H1 (cell line): Measurements from ENCODE around the gene ZBTB20. TPM values are rescaled to one million over a fixed set of nuclear protein-coding genes. Genes with fewer than 3 reads are reported as not detected.

ENCODE experiments used
- CTCF ChIA-PET: fragments of 300-600 bp; sonication (Branson Sonifier 250); formaldehyde crosslinking; loops from one replicate; lab custom pipeline; 2021; ENCODE audit not compliant: partially characterized antibody; lab: Charles Lee
- POLR2A ChIA-PET: fragments of 300-600 bp; sonication (Branson Sonifier 250); formaldehyde crosslinking; loops from one replicate; lab custom pipeline; 2021; ENCODE audit warnings: inconsistent platforms; ENCODE audit not compliant: partially characterized antibody; lab: Charles Lee
- DNase-seq, 2 experiments: peaks; one replicate each; pipeline versions ENCODE4 v3.0.0 to v3.0.0-alpha.2; 2010 to 2022; ENCODE audit warnings: low spot score in 2 of 2, low read depth in 1 of 2, mixed read lengths in 1 of 2
- FAIRE-seq: peaks from 2 replicates; lab custom pipeline; 2011; peaks lifted over from hg19 to GRCh38; lab: Jason Lieb, UNC
- H2AFZ ChIP-seq: 2 replicates; pipeline ENCODE4 v1.8.1; 2012; ENCODE audit warnings: low read length, inconsistent platforms
- H2AK5ac ChIP-seq: 2 replicates; pipeline ENCODE4 v1.6.1; 2013; ENCODE audit warnings: low read depth, low read length
- H2BK120ac ChIP-seq: replicated peaks from 2 replicates; pipeline ENCODE3; 2013; ENCODE audit warnings: low read depth, low read length, inconsistent platforms
- H2BK12ac ChIP-seq: 2 replicates; pipeline ENCODE4 v1.6.1; 2013; ENCODE audit warnings: low read depth, low read length
- H2BK15ac ChIP-seq: 2 replicates; pipeline ENCODE4 v1.6.1; 2013; ENCODE audit warnings: low read length
- H2BK20ac ChIP-seq: 2 replicates; pipeline ENCODE4 v1.6.1; 2013; ENCODE audit warnings: low read length
- H2BK5ac ChIP-seq: 2 replicates; pipeline ENCODE4 v1.6.1; 2013; ENCODE audit warnings: low read depth, low read length
- H3K14ac ChIP-seq: 2 replicates; pipeline ENCODE4 v1.6.1; 2013; ENCODE audit warnings: inconsistent platforms; ENCODE audit not compliant: insufficient read length
- H3K18ac ChIP-seq: 2 replicates; pipeline ENCODE4 v1.6.1; 2013; ENCODE audit warnings: low read length; ENCODE audit errors: extremely low read depth
- H3K23ac ChIP-seq: 2 replicates; pipeline ENCODE4 v1.6.1; 2013; ENCODE audit warnings: inconsistent platforms; ENCODE audit not compliant: insufficient read length
- H3K23me2 ChIP-seq: 2 replicates; pipeline ENCODE4 v1.6.1; 2013; ENCODE audit warnings: low read depth, low read length
- H3K27ac ChIP-seq: 2 replicates; pipeline ENCODE4 v1.6.1; 2011; ENCODE audit warnings: low read depth, low read length, inconsistent platforms
- H3K27me3 ChIP-seq, 4 experiments: replicated peaks in 1 of 4; 1 replicate in 1 of 4; 2 replicates in 3 of 4; pipeline versions ENCODE4 v1.6.1 to v1.8.1; 2011 to 2013; ENCODE audit warnings: low read length in 3 of 4, mild to moderate bottlenecking in 3 of 4, inconsistent platforms in 2 of 4, mixed read lengths in 2 of 4, moderate library complexity in 1 of 4; ENCODE audit not compliant: control insufficient read depth in 3 of 4, insufficient read depth in 3 of 4; ENCODE audit errors: extremely low read depth in 1 of 4
- H3K36me3 ChIP-seq, 4 experiments: 2 replicates each; pipeline versions ENCODE4 v1.6.1 to v1.8.1; 2011 to 2013; ENCODE audit warnings: mild to moderate bottlenecking in 4 of 4, low read length in 3 of 4, moderate library complexity in 2 of 4, control low read depth in 1 of 4, inconsistent platforms in 1 of 4; ENCODE audit not compliant: insufficient read depth in 4 of 4, control insufficient read depth in 2 of 4
- H3K4ac ChIP-seq: replicated peaks from 2 replicates; pipeline ENCODE3; 2013; ENCODE audit warnings: low read length, low read depth, mixed read lengths, inconsistent platforms; ENCODE audit not compliant: insufficient read length
- H3K4me1 ChIP-seq, 4 experiments: replicated peaks in 1 of 4; 1 replicate in 1 of 4; 2 replicates in 3 of 4; pipeline versions ENCODE4 v1.6.1 to v1.8.1; 2011 to 2013; ENCODE audit warnings: low read length in 3 of 4, inconsistent platforms in 2 of 4, mixed read lengths in 1 of 4; ENCODE audit not compliant: insufficient read depth in 4 of 4, control insufficient read depth in 3 of 4
- H3K4me2 ChIP-seq, 2 experiments: 2 replicates each; pipeline versions ENCODE4 v1.6.1 to v1.8.1; 2011 to 2013; ENCODE audit warnings: low read depth in 2 of 2, low read length in 2 of 2, control low read depth in 1 of 2, inconsistent platforms in 1 of 2, mild to moderate bottlenecking in 1 of 2; ENCODE audit not compliant: insufficient read depth in 1 of 2
- H3K4me3 ChIP-seq, 4 experiments: fragments of 200-600, 300-600 bp in 1 of 4; sonication (generic), shearing (Covaris generic), sonication (Bioruptor Twin) in 1 of 4; 2 replicates each; pipeline versions ENCODE4 v1.5.1 to v1.8.1; 2011 to 2016; ENCODE audit warnings: low read length in 4 of 4, low read depth in 3 of 4, control low read depth in 2 of 4, inconsistent platforms in 2 of 4, mild to moderate bottlenecking in 2 of 4, mixed read lengths in 1 of 4, moderate library complexity in 1 of 4; ENCODE audit not compliant: insufficient read depth in 2 of 4; ENCODE audit errors: extremely low read depth in 1 of 4
- H3K56ac ChIP-seq: replicated peaks from 2 replicates; pipeline ENCODE3; 2013; ENCODE audit warnings: low read depth, mild to moderate bottlenecking, mixed read lengths, low read length, inconsistent platforms; ENCODE audit not compliant: insufficient read length
- H3K79me1 ChIP-seq: 2 replicates; pipeline ENCODE4 v1.6.1; 2013; ENCODE audit warnings: low read depth, low read length, control low read depth
- H3K79me2 ChIP-seq, 2 experiments: 2 replicates each; pipeline versions ENCODE4 v1.6.1 to v1.8.1; 2012 to 2013; ENCODE audit warnings: low read length in 2 of 2, mild to moderate bottlenecking in 2 of 2, inconsistent platforms in 1 of 2; ENCODE audit not compliant: insufficient read depth in 2 of 2, control insufficient read depth in 1 of 2
- H3K9ac ChIP-seq, 4 experiments: replicated peaks in 1 of 4; 1 replicate in 1 of 4; 2 replicates in 3 of 4; pipeline versions ENCODE4 v1.6.1 to v1.8.1; 2011 to 2013; ENCODE audit warnings: low read depth in 3 of 4, low read length in 3 of 4, control low read depth in 2 of 4, mild to moderate bottlenecking in 2 of 4, moderate library complexity in 2 of 4, inconsistent platforms in 1 of 4; ENCODE audit errors: extremely low read depth in 1 of 4
- H3K9me3 ChIP-seq, 2 experiments: 2 replicates each; pipeline versions ENCODE4 v1.6.1 to v1.8.1; 2012 to 2013; ENCODE audit warnings: mild to moderate bottlenecking in 2 of 2, moderate library complexity in 2 of 2, control low read depth in 1 of 2, inconsistent platforms in 1 of 2, low read depth in 1 of 2, low read length in 1 of 2, mixed read lengths in 1 of 2; ENCODE audit not compliant: insufficient read depth in 2 of 2
- H4K20me1 ChIP-seq, 2 experiments: replicated peaks in 1 of 2; 2 replicates each; pipeline versions ENCODE3 to v1.8.1; 2011 to 2013; ENCODE audit warnings: inconsistent platforms in 2 of 2, low read length in 2 of 2, mild to moderate bottlenecking in 1 of 2; ENCODE audit not compliant: insufficient read depth in 2 of 2, control insufficient read depth in 1 of 2
- H4K5ac ChIP-seq: 2 replicates; pipeline ENCODE4 v1.6.1; 2013; ENCODE audit warnings: low read length, low read depth, mixed read lengths, inconsistent platforms; ENCODE audit not compliant: insufficient read length
- H4K8ac ChIP-seq: 2 replicates; pipeline ENCODE4 v1.8.0; 2013; ENCODE audit warnings: mild to moderate bottlenecking, moderate library complexity, low read length, inconsistent platforms; ENCODE audit not compliant: insufficient read depth; ENCODE audit errors: extremely low read depth
- H4K91ac ChIP-seq: replicated peaks from 2 replicates; pipeline ENCODE3; 2013; ENCODE audit warnings: low read length, mixed read lengths, inconsistent platforms; ENCODE audit not compliant: insufficient read length
- GABPA ChIP-seq: IDR thresholded peaks from 2 replicates; pipeline ENCODE4 v1.6.1; 2011; ENCODE audit warnings: mild to moderate bottlenecking, low read length, moderate library complexity, borderline replicate concordance; ENCODE audit not compliant: insufficient read depth
- KDM1A ChIP-seq: fragments of 200-600, 300-600 bp; sonication (generic); IDR thresholded peaks from 2 replicates; pipeline ENCODE4 v1.7.1; 2016; ENCODE audit warnings: mild to moderate bottlenecking, low read length, borderline replicate concordance
- RNF2 ChIP-seq: fragments of 200-900, 300-1000 bp; sonication (generic); IDR thresholded peaks from 2 replicates; pipeline ENCODE4 v1.7.1; 2016; ENCODE audit warnings: borderline replicate concordance, low read depth, mild to moderate bottlenecking, antibody characterized with exemption, low read length; ENCODE audit not compliant: poor library complexity, severe bottlenecking; ENCODE audit errors: missing control alignments
- SIRT6 ChIP-seq: IDR thresholded peaks from one replicate; pipeline ENCODE4 v1.7.1; 2012; ENCODE audit warnings: low read length, inconsistent platforms
- SUZ12 ChIP-seq: fragments of 200-600 bp; sonication (generic); IDR thresholded peaks from 2 replicates; pipeline ENCODE4 v1.6.1; 2012; ENCODE audit warnings: mild to moderate bottlenecking, inconsistent platforms, low read length, moderate library complexity, mixed read lengths
- TBP ChIP-seq: IDR thresholded peaks from 2 replicates; pipeline ENCODE4 v1.6.1; 2011; ENCODE audit warnings: low read depth, low read length, improper control_type of control experiment
- WGBS, 2 experiments: shearing (Covaris generic) in 1 of 2; methylation state at CpG; one replicate each; pipeline versions ENCODE4 v1.1.6 to v1.1.7; 2013 to 2015; ENCODE audit warnings: low lambda C conversion rate in 2 of 2, mixed read lengths in 2 of 2, inconsistent platforms in 1 of 2, low coverage in 1 of 2, missing lambda C conversion rate in 1 of 2; ENCODE audit not compliant: insufficient replicate concordance in 2 of 2, insufficient coverage in 1 of 2, insufficient read length in 1 of 2; ENCODE audit errors: extremely low coverage in 1 of 2, missing lambda C conversion rate in 1 of 2; 5-methylcytosine and 5-hydroxymethylcytosine counted together
- polyA plus RNA-seq, 7 experiments: library from polyadenylated mRNA; depleted of rRNA in 3 of 7; stranded (reverse) in 5 of 7; unstranded in 2 of 7; fragments of >200 nt in 5 of 7; fragments of 200-250 nt in 2 of 7; gene quantifications; 1 replicate in 5 of 7; 2 replicates in 1 of 7; 4 replicates in 1 of 7; pipeline versions ENCODE4 v1.2.1 to v1.2.3, GENCODE V29; 2011 to 2013; ENCODE audit warnings: missing spikeins in 2 of 7, mixed read lengths in 2 of 7
- total RNA-seq: library from RNA; stranded (reverse); fragmentation: NEBNext Ultra II Directional; extraction: Animal tissue kit (Norgen Biotek cat#: 25700); gene quantifications from 2 replicates; pipeline ENCODE4 v1.2.1, GENCODE V29; 2021
- TF ChIP-seq, protein P1 (sequence below): IDR thresholded peaks from 2 replicates; pipeline ENCODE4 v1.6.1; 2012; ENCODE audit warnings: inconsistent platforms

ZBTB20 gene
- total and polyA plus RNA-seq, 2 of the 8 experiments (the other 6 are each of a cell fraction or from before 2014, with no cell fraction given), result 0.35 to 1.3 TPM

DNA sequence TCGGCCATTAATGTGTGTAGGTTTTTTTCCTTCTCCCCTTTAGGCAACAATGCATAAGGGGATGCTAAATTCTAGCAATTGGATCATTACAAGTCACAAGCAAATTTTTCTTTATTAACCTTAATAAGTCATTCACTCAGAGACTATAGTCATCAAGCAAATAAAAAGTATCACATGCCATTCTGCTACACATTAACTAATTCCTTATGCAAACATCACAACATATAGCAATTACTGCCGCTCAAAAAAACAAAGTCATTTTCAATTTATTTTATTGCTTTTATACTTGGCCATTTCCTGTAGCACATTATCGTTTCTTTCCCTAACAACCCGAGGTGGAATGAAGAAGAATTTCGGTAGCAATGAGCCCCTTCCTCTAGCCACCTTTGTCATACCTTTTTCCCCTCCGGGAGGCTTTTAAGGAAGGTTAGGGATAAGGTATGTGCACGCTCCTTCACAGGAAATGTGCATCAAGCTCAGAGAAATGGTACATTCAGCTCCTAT is 432.1 kb downstream of the ZBTB20 start:
- no peak overlapping the region for H3K4me2 ChIP-seq
- ChIA-PET POLR2A (no interaction called here), CTCF (interaction anchor here (0.7 kb wide), 1 partner anchor 50 kb away, joined by 3 read pairs; no protein-coding TSS in a partner anchor)
- no peak overlapping the region for H4K5ac ChIP-seq
- H2BK5ac ChIP-seq, result no peak overlapping the region
- no peak overlapping the region for H3K27ac ChIP-seq
- H3K23me2 ChIP-seq, result no peaks in the 10 kb centered on the region
- no peak overlapping the region for H3K56ac ChIP-seq
- H3K9ac ChIP-seq, result no peak overlapping the region
- no peak overlapping the region for H3K23ac ChIP-seq
- H3K9me3 ChIP-seq, result no peaks in the 10 kb centered on the region
- H4K91ac ChIP-seq, result no peak overlapping the region
- H3K4me3 ChIP-seq, result no peak overlapping the region
- no peak overlapping the region for H2BK20ac ChIP-seq
- no peaks in the 10 kb centered on the region for H3K79me1 ChIP-seq
- no peaks in the 10 kb centered on the region for H4K20me1 ChIP-seq
- H2AFZ ChIP-seq, result no peak overlapping the region
- WGBS, 2 experiments, result 79% methylated on average over 7 of the region's 7 CpGs; no CpG with 5 or more reads in 1 of the 2 experiments
- H3K27me3 ChIP-seq, result no peaks in the 10 kb centered on the region
- H3K18ac ChIP-seq, result no peak overlapping the region
- no peak for FAIRE-seq
- H3K36me3 ChIP-seq, result no peaks in the 10 kb centered on the region
- H3K79me2 ChIP-seq, result no peaks in the 10 kb centered on the region
- 0 out of 2 replicates have a peak overlapping the region, but pooled peaks have one; percentile 49 for H2BK15ac ChIP-seq
- no peak overlapping the region for H2BK12ac ChIP-seq
- no peak for DNase-seq
- no peak overlapping the region for H2BK120ac ChIP-seq
- H4K8ac ChIP-seq, result no peak overlapping the region; the same call in 1 of the 2 replicates
- H3K14ac ChIP-seq, result no peak overlapping the region
- peaks cover 0 to 4% (median 0%) of the 10 kb centered on the region in 4 experiments; a peak in 1 of 7 replicates for H3K4me1 ChIP-seq
- H2AK5ac ChIP-seq, result no peak overlapping the region
- H3K4ac ChIP-seq, result no peak overlapping the region
- TF ChIP-seq KDM1A (no peak), SIRT6 (no peak), RNF2 (no peak), GABPA (no peak), TBP (no peak), SUZ12 (no peak)
- TF ChIP-seq, protein P1, sequence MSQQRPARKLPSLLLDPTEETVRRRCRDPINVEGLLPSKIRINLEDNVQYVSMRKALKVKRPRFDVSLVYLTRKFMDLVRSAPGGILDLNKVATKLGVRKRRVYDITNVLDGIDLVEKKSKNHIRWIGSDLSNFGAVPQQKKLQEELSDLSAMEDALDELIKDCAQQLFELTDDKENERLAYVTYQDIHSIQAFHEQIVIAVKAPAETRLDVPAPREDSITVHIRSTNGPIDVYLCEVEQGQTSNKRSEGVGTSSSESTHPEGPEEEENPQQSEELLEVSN, result no peak
